Activated naive CD8-positive, alpha-beta T cell treated with anti-CD3 and anti-CD28 coated beads, Interleukin-2, amount 10 ng/mL, durations not matched to agents 7 days and 5 days (primary cell): Measurements from ENCODE around the gene SCYGR1. TPM values are rescaled to one million over a fixed set of nuclear protein-coding genes. Genes with fewer than 3 reads are reported as not detected.
"Not testable (repeated sequence)": the region's sequence is repeated elsewhere in the genome, so short reads cannot be mapped to it uniquely, and the experiment has no call there.

Source experiments
- ATAC-seq: fragments of 150-1000 bp; cut with Tn5 transposase; one replicate; pipeline ENCODE4 v1.10.0; 2021; ENCODE audit warnings: low read depth, moderate library complexity
- POLR2A ChIA-PET: fragments of 350-600 bp; sonication (Branson Sonifier 250); formaldehyde crosslinking; loops from one replicate; lab custom pipeline; 2021; ENCODE audit warnings: antibody characterized with exemption; lab: Charles Lee
- DNase-seq: peaks from one replicate; pipeline ENCODE4 v3.0.0; 2021
- H3K27ac Mint-ChIP-seq: one replicate; pipeline ENCODE4 v1.8.0; 2022; ENCODE audit warnings: mild to moderate bottlenecking, mixed read lengths
- H3K27me3 Mint-ChIP-seq: one replicate; pipeline ENCODE4 v1.8.0; 2022; ENCODE audit warnings: mild to moderate bottlenecking, moderate library complexity, mixed read lengths
- H3K36me3 Mint-ChIP-seq: one replicate; pipeline ENCODE4 v1.8.0; 2021; ENCODE audit warnings: mild to moderate bottlenecking, mixed read lengths
- H3K4me1 Mint-ChIP-seq: one replicate; pipeline ENCODE4 v1.8.0; 2021; ENCODE audit warnings: mixed read lengths
- H3K4me3 Mint-ChIP-seq: one replicate; pipeline ENCODE4 v1.8.0; 2022; ENCODE audit warnings: mild to moderate bottlenecking, moderate library complexity, mixed read lengths
- H3K9me3 Mint-ChIP-seq: one replicate; pipeline ENCODE4 v1.8.0; 2021; ENCODE audit warnings: mixed read lengths
- total RNA-seq, 2 experiments: library from RNA; stranded (reverse); gene quantifications; one replicate each; pipeline ENCODE4 v1.2.3, GENCODE V29; 2021

SCYGR1 gene
- total RNA-seq, 2 experiments from 2014 or later, result not detected

GRCh38 chr2:227394401-227394800 is 6.7 kb upstream of the SCYGR1 start:
- H3K4me1 Mint-ChIP-seq, result peaks cover 7% of the 10 kb centered on the region

DNA sequence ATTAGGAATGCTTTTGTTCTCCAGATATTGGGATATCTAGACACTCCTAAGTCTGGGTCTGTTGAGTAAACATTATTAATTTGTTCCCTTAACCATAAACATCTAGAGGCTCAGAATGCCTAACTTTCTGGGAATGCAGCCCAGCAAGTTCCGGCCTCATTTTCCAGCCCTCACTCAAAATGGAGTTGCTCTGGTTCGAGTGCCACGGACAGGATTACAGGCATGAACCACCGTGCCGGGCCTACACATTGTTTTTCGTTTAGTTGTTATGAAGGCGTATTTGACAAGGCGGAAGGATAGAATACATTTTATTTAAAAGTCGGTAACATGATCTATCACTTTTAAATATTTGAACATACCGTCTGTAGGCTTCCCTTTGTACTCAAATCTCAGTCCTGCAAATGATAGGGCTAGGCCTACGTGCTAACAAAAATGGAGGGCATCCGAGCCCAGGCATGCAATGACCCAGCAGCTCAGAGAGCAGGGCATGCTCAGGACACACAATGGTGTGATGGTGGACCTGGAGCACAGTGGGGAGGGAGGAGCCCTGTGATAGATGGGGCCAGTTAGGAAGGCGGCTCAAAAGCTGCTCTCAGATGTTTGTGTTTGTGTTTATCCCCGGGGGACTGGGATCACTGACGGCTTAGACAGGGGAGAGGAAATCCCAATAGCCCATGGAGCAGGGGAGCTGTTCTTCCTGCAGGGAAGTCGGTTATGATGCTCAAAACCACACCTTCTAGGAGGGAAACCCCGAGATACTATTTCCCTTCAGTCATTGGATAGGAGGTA is 2.9 kb upstream of the SCYGR1 start:
- Mint-ChIP-seq H3K4me1 (peaks cover 2% of the 10 kb centered on the region), H3K27me3 (peaks cover 2% of the 10 kb centered on the region), H3K36me3 (no peaks in the 10 kb centered on the region), H3K4me3 (no peak overlapping the region), H3K9me3 (no peaks in the 10 kb centered on the region), H3K27ac (no peak overlapping the region)
- no peak for DNase-seq
- ATAC-seq, result no peak
- POLR2A ChIA-PET, result no interaction called here

More at GRCh38 chr2:227394401-227394800, 6.7 kb upstream of the SCYGR1 start:
- Mint-ChIP-seq H3K9me3 (no peaks in the 10 kb centered on the region), H3K4me3 (no peak overlapping the region), H3K27me3 (peaks cover 2% of the 10 kb centered on the region), H3K27ac (no peak overlapping the region), H3K36me3 (no peaks in the 10 kb centered on the region)
- no peak for DNase-seq
- no peak for ATAC-seq
- POLR2A ChIA-PET, result no interaction called here

DNA sequence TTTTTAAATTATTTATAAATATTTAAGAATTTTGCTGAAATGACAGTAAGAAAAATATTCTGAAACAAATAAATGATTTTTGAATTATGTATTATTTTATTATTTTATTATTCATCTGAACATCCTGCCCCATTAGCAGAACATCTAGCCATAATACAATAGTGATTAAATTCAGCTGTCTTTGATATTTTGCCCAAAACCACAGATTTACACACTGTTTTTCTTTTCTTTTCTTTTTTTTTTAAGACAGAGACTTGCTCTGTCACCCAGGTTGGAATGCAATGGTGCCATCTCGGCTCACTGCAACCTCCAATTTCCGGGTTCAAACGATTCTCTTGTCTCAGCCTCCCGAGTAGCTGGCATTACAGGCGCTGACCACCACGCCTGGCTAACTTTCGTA is 1.9 kb upstream of the SCYGR1 start:
- ATAC-seq (no peak), DNase-seq (no peak)
- Mint-ChIP-seq H3K27me3 (peaks cover 2% of the 10 kb centered on the region), H3K4me3 (no peak overlapping the region), H3K4me1 (peaks cover 2% of the 10 kb centered on the region), H3K27ac (no peak overlapping the region), H3K36me3 (no peaks in the 10 kb centered on the region), H3K9me3 (no peaks in the 10 kb centered on the region)
- POLR2A ChIA-PET, result no interaction called here

- ATAC-seq, result no peak
- no peaks in the 10 kb centered on the region for H3K36me3 Mint-ChIP-seq
- H3K4me3 Mint-ChIP-seq, result no peak overlapping the region
- peaks cover 2% of the 10 kb centered on the region for H3K4me1 Mint-ChIP-seq
- no peak for DNase-seq
- H3K27me3 Mint-ChIP-seq, result peaks cover 2% of the 10 kb centered on the region
- no peak overlapping the region for H3K27ac Mint-ChIP-seq
- no peaks in the 10 kb centered on the region for H3K9me3 Mint-ChIP-seq
- POLR2A ChIA-PET, result no interaction called here
These were observed 1.5 kb upstream of the SCYGR1 start for GRCh38 chr2:227389231-227389630.

GRCh38 chr2:227388537-227389011 is 825 bp upstream of the SCYGR1 start:
- ATAC-seq (no peak), DNase-seq (no peak)
- H3K4me1 Mint-ChIP-seq, result peaks cover 2% of the 10 kb centered on the region
- POLR2A ChIA-PET, result no interaction called here
- no peaks in the 10 kb centered on the region for H3K36me3 Mint-ChIP-seq
- H3K9me3 Mint-ChIP-seq, result no peaks in the 10 kb centered on the region
- no peak overlapping the region for H3K27ac Mint-ChIP-seq
- no peak overlapping the region for H3K4me3 Mint-ChIP-seq
- peaks cover 2% of the 10 kb centered on the region for H3K27me3 Mint-ChIP-seq

GRCh38 chr2:227386630-227387029 is 1.1 kb downstream of the SCYGR1 start:
- POLR2A ChIA-PET, result no interaction called here
- Mint-ChIP-seq H3K4me3 (no peak overlapping the region), H3K9me3 (peaks cover 6% of the 10 kb centered on the region), H3K27ac (no peak overlapping the region), H3K27me3 (peaks cover 2% of the 10 kb centered on the region), H3K4me1 (peaks cover 2% of the 10 kb centered on the region), H3K36me3 (no peaks in the 10 kb centered on the region)
- ATAC-seq (no peak), DNase-seq (no peak)

DNA sequence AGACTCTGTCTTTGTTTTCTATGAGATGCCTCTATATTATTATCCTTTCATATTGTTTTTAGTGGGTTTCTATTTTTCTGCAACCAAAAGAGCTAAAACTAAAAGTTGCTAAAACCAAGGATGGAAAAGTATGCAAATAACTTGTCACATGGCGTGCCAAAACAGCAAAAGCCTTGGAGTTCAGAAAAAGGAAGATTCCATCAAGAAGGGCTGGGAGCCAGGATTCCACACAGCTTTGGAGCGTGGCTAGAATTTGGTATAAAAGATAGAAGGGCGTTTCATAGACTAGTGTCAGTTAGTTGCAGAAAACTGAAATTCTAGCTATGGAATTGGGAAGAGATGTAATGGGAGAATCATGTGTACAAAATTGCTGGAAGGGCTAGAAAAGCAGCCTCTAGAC is 4.1 kb downstream of the SCYGR1 start:
- H3K36me3 Mint-ChIP-seq, result no peaks in the 10 kb centered on the region
- POLR2A ChIA-PET, result no interaction called here
- H3K27ac Mint-ChIP-seq, result no peak overlapping the region
- peaks cover 3% of the 10 kb centered on the region for H3K27me3 Mint-ChIP-seq
- ATAC-seq (no peak), DNase-seq (no peak)
- H3K9me3 Mint-ChIP-seq, result peaks cover 6% of the 10 kb centered on the region
- H3K4me1 Mint-ChIP-seq, result peaks cover 2% of the 10 kb centered on the region
- no peak overlapping the region for H3K4me3 Mint-ChIP-seq

GRCh38 chr2:227382241-227382835 is 5.4 kb downstream of the SCYGR1 start:
- DNase-seq, H3K9me3 Mint-ChIP-seq, ATAC-seq, H3K27me3 Mint-ChIP-seq, H3K4me3 Mint-ChIP-seq, POLR2A ChIA-PET, H3K36me3 Mint-ChIP-seq, H3K27ac Mint-ChIP-seq, H3K4me1 Mint-ChIP-seq: not testable (repeated sequence)

GRCh38 chr2:227379095-227379494 is 8.7 kb downstream of the SCYGR1 start, which contains the start of gene TM4SF20:
Gene TM4SF20 (minus strand): TSS chr2:227379306. CDS start chr2:227379268, 38 bp downstream.
- no peak for ATAC-seq
- no peaks in the 10 kb centered on the region for H3K4me1 Mint-ChIP-seq
- peaks cover 6% of the 10 kb centered on the region for H3K9me3 Mint-ChIP-seq
- no peaks in the 10 kb centered on the region for H3K36me3 Mint-ChIP-seq
- no peak within 1 kb of the TSS for H3K4me3 Mint-ChIP-seq
- POLR2A ChIA-PET, result no interaction called here
- DNase-seq, result no peak
- H3K27me3 Mint-ChIP-seq, result peaks cover 3% of the 10 kb centered on the region
- H3K27ac Mint-ChIP-seq, result no peak within 1 kb of the TSS

DNA sequence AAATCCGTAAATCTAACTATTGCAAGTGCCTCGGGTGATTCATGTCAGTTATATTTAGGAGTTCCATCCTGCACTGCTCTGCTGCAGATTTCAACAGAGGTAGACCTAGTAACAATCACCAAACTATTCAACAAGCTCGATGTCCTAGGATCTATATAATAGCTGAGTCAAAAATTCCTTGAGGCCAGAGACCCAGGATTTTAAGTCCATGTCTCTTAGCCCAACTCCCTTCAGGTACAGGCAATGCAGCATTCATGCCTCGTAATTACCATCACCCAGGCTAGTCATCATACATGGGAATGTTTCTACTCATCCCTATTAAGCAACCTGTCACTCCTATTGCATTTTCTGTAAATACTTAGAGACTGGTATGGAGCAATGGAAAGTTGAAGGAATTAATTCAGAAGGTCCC is 9.4 kb downstream of the SCYGR1 start:
- Mint-ChIP-seq H3K27me3 (peaks cover 3% of the 10 kb centered on the region), H3K36me3 (no peaks in the 10 kb centered on the region), H3K4me3 (no peak overlapping the region), H3K27ac (no peak overlapping the region), H3K4me1 (no peaks in the 10 kb centered on the region), H3K9me3 (peaks cover 6% of the 10 kb centered on the region)
- DNase-seq, result no peak
- POLR2A ChIA-PET, result no interaction called here
- no peak for ATAC-seq

DNA sequence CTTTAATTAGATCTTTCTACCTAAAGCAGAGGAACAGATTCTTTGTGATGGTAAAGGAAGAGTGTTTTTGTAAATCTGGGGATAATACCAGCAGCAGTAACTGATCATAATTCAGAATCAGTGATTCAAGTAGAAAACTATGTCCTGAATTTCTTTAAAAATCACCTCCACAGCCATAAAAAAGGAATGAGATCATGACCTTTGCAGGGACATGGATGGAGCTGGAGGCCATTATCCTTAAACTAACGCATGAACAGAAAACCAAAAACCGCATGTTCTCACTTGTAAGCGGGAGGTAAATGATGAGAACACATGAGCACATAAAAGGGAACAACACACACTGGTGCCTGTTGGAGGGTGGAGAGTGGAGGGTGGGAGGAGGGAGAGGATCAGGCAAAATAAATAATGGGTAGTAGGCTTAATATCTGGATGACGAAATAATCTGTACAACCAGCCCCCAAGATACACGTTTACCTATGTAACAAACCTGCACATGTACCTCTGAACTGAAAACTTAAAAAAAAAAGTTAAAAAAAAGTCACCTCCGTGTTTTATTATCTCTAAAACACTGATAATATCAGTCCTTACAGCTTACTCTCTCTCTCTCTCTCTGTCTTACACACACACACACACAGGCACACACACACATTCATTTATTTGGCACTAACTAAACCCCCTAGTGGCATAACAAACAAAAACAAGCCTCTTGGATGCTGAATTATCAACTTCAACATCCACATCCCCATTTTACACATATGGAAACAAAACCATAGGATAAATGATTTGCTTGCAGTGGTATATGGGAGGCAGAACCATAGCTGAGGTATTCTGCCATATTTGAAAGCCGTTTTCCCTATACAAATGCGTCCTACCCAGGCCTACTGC is 10.0 kb downstream of the SCYGR1 start:
- POLR2A ChIA-PET, result no interaction called here
- peaks cover 3% of the 10 kb centered on the region for H3K27me3 Mint-ChIP-seq
- no peak overlapping the region for H3K27ac Mint-ChIP-seq
- H3K4me3 Mint-ChIP-seq, result no peak overlapping the region
- no peaks in the 10 kb centered on the region for H3K36me3 Mint-ChIP-seq
- no peak for ATAC-seq
- DNase-seq, result no peak
- peaks cover 6% of the 10 kb centered on the region for H3K9me3 Mint-ChIP-seq
- H3K4me1 Mint-ChIP-seq, result peaks cover 3% of the 10 kb centered on the region

- DNase-seq, result no peak
- ATAC-seq, result no peak
- H3K9me3 Mint-ChIP-seq, result peaks cover under 1% of the 10 kb centered on the region
- peaks cover 3% of the 10 kb centered on the region for H3K4me1 Mint-ChIP-seq
- no peaks in the 10 kb centered on the region for H3K36me3 Mint-ChIP-seq
- peaks cover 3% of the 10 kb centered on the region for H3K27me3 Mint-ChIP-seq
- POLR2A ChIA-PET, result no interaction called here
- H3K27ac Mint-ChIP-seq, result no peak overlapping the region
- H3K4me3 Mint-ChIP-seq, result no peak overlapping the region
These were observed 10.9 kb downstream of the SCYGR1 start for GRCh38 chr2:227376656-227377396.

DNA sequence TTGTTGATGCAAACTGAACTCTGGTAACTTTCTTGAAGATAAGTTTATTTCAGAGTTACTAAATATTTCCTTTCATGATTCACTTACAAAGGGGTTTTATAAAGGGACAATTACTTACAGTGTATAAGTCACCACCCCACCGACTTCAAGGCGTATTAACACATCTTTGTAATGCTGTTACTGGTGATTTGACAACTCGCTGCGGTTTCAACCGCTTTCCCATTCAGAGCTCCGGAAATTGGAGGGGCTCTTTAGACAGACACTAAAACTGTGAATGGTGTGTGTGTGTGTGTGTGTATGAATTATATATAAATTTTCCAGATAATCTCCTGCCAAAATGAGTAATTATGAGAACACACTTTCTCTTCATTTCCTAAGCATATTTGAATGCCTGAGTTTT is 13.6 kb downstream of the SCYGR1 start:
- no peak overlapping the region for H3K4me3 Mint-ChIP-seq
- H3K27ac Mint-ChIP-seq, result no peak overlapping the region
- POLR2A ChIA-PET, result no interaction called here
- DNase-seq, result no peak
- H3K36me3 Mint-ChIP-seq, result no peaks in the 10 kb centered on the region
- ATAC-seq, result peak; percentile 75
- peaks cover 6% of the 10 kb centered on the region for H3K27me3 Mint-ChIP-seq
- no peaks in the 10 kb centered on the region for H3K9me3 Mint-ChIP-seq
- peaks cover 3% of the 10 kb centered on the region for H3K4me1 Mint-ChIP-seq
